Astrocyte (in vitro differentiated cells and primary cell): Measurements from ENCODE around the gene CALCB. TPM values are rescaled to one million over a fixed set of nuclear protein-coding genes. Genes with fewer than 3 reads are reported as not detected.
"Not testable (repeated sequence)": the region's sequence is repeated elsewhere in the genome, so short reads cannot be mapped to it uniquely, and the experiment has no call there.

ENCODE experiments used
- DNase-seq: peaks from one replicate; pipeline ENCODE4 v3.0.0-alpha.2; 2010; ENCODE audit warnings: low read depth
- FAIRE-seq: peaks from 2 replicates; lab custom pipeline; 2011; peaks lifted over from hg19 to GRCh38; lab: Jason Lieb, UNC
- H2AFZ ChIP-seq: 2 replicates; pipeline ENCODE4 v1.6.0; 2012; ENCODE audit warnings: low read depth, low read length, inconsistent platforms
- H3K27ac ChIP-seq: 2 replicates; pipeline ENCODE4 v1.5.1; 2011; ENCODE audit warnings: low read depth, low read length, inconsistent platforms
- H3K27me3 ChIP-seq: 2 replicates; pipeline ENCODE4 v1.6.0; 2011; ENCODE audit warnings: low read length, inconsistent platforms; ENCODE audit not compliant: insufficient read depth
- H3K36me3 ChIP-seq: 2 replicates; pipeline ENCODE4 v1.5.1; 2011; ENCODE audit warnings: low read length, inconsistent platforms; ENCODE audit not compliant: insufficient read depth
- H3K4me1 ChIP-seq: 2 replicates; pipeline ENCODE4 v1.5.1; 2011; ENCODE audit warnings: low read length, inconsistent platforms; ENCODE audit not compliant: insufficient read depth
- H3K4me2 ChIP-seq: 2 replicates; pipeline ENCODE4 v1.6.0; 2012; ENCODE audit warnings: low read length, inconsistent platforms
- H3K4me3 ChIP-seq: 2 replicates; pipeline ENCODE4 v1.5.1; 2011; ENCODE audit warnings: low read depth, mild to moderate bottlenecking, low read length, inconsistent platforms; ENCODE audit not compliant: insufficient read depth
- H3K79me2 ChIP-seq: 2 replicates; pipeline ENCODE4 v1.6.0; 2012; ENCODE audit warnings: mild to moderate bottlenecking, low read length, inconsistent platforms; ENCODE audit not compliant: insufficient read depth
- H3K9ac ChIP-seq: 2 replicates; pipeline ENCODE4 v1.6.0; 2012; ENCODE audit warnings: mild to moderate bottlenecking, low read length, inconsistent platforms
- H3K9me3 ChIP-seq: 2 replicates; pipeline ENCODE4 v1.5.1; 2012; ENCODE audit warnings: low read depth, mild to moderate bottlenecking, low read length, inconsistent platforms; ENCODE audit not compliant: insufficient read depth
- H4K20me1 ChIP-seq: 2 replicates; pipeline ENCODE4 v1.6.0; 2012; ENCODE audit warnings: low read length, inconsistent platforms; ENCODE audit not compliant: insufficient read depth
- H3K27ac Mint-ChIP-seq: one replicate; pipeline ENCODE4 v1.8.0; 2021; ENCODE audit warnings: mild to moderate bottlenecking, mixed read lengths; ENCODE audit not compliant: unreplicated experiment
- H3K27me3 Mint-ChIP-seq: one replicate; pipeline ENCODE4 v1.8.0; 2021; ENCODE audit warnings: low read depth, mixed read lengths; ENCODE audit not compliant: unreplicated experiment
- H3K36me3 Mint-ChIP-seq: one replicate; pipeline ENCODE4 v1.8.0; 2021; ENCODE audit warnings: low read depth, mixed read lengths; ENCODE audit not compliant: unreplicated experiment
- H3K4me1 Mint-ChIP-seq: one replicate; pipeline ENCODE4 v1.8.0; 2021; ENCODE audit warnings: low read depth, mixed read lengths; ENCODE audit not compliant: unreplicated experiment
- H3K4me3 Mint-ChIP-seq: one replicate; pipeline ENCODE4 v1.8.0; 2021; ENCODE audit warnings: mild to moderate bottlenecking, moderate library complexity, mixed read lengths; ENCODE audit not compliant: unreplicated experiment
- H3K9me3 Mint-ChIP-seq: one replicate; pipeline ENCODE4 v1.8.0; 2021; ENCODE audit warnings: mild to moderate bottlenecking, mixed read lengths; ENCODE audit not compliant: unreplicated experiment
- EZH2 ChIP-seq: IDR thresholded peaks from 2 replicates; pipeline ENCODE4 v1.6.1; 2012; ENCODE audit warnings: mild to moderate bottlenecking, low read length, inconsistent platforms; ENCODE audit not compliant: insufficient read depth
- total RNA-seq: library from RNA; stranded (reverse); gene quantifications from 2 replicates; pipeline ENCODE4 v1.2.1, GENCODE V29; 2021
- TF ChIP-seq, protein P1 (sequence below): IDR thresholded peaks from 2 replicates; pipeline ENCODE4 v1.5.1; 2011; ENCODE audit warnings: low read depth, mild to moderate bottlenecking, inconsistent platforms, low read length, moderate library complexity; ENCODE audit not compliant: insufficient read depth

The CALCB gene
- total RNA-seq, 1 donor from 2014 or later = 0.61 TPM

DNA sequence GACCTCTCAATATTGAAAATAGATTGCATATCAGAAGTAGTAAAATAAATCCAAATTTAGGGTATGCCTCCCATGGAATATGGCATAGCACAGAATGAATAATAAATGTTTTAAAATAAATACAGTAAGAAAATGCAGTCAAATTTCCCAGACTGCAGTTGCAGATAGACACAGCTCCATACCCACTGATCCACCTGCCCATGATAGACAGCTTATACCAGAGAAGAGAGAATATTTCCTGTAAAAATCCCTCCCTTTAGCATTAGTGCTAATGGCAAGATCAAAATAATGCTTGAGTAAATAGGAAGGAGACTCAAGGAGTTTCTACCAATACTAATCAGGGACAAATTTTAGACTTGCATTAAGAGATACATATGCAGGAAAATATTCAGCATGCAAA lies 45.0 kb upstream of the CALCB start:
- no peak overlapping the region for H3K9ac ChIP-seq

GRCh38 chr11:15031945-15032344 lies 41.4 kb upstream of the CALCB start:
- not testable (repeated sequence) for H3K4me1 ChIP-seq, H3K27me3 Mint-ChIP-seq, H3K27ac ChIP-seq, DNase-seq, FAIRE-seq, H3K79me2 ChIP-seq, H3K4me3 ChIP-seq, H4K20me1 ChIP-seq, H3K27ac Mint-ChIP-seq, H3K36me3 Mint-ChIP-seq, H3K27me3 ChIP-seq, H3K4me2 ChIP-seq, H3K4me1 Mint-ChIP-seq, H2AFZ ChIP-seq, H3K9ac ChIP-seq, H3K4me3 Mint-ChIP-seq, H3K9me3 ChIP-seq, H3K36me3 ChIP-seq, H3K9me3 Mint-ChIP-seq

More for the DNA sequence above, 45.0 kb upstream of the CALCB start:
- Histone ChIP-seq H2AFZ (no peak overlapping the region), H3K4me2 (no peak overlapping the region), H4K20me1 (no peaks in the 10 kb centered on the region), H3K36me3 (no peaks in the 10 kb centered on the region), H3K27me3 (no peaks in the 10 kb centered on the region), H3K4me3 (no peak overlapping the region), H3K4me1 (no peaks in the 10 kb centered on the region), H3K27ac (no peak overlapping the region), H3K79me2 (no peaks in the 10 kb centered on the region), H3K9me3 (no peaks in the 10 kb centered on the region)
- peaks cover 4% of the 10 kb centered on the region for H3K27me3 Mint-ChIP-seq
- FAIRE-seq (no peak), DNase-seq (no peak)
- no peaks in the 10 kb centered on the region for H3K36me3 Mint-ChIP-seq
- no peak overlapping the region for H3K4me3 Mint-ChIP-seq
- no peak for TF ChIP-seq EZH2
- TF ChIP-seq, protein P1, sequence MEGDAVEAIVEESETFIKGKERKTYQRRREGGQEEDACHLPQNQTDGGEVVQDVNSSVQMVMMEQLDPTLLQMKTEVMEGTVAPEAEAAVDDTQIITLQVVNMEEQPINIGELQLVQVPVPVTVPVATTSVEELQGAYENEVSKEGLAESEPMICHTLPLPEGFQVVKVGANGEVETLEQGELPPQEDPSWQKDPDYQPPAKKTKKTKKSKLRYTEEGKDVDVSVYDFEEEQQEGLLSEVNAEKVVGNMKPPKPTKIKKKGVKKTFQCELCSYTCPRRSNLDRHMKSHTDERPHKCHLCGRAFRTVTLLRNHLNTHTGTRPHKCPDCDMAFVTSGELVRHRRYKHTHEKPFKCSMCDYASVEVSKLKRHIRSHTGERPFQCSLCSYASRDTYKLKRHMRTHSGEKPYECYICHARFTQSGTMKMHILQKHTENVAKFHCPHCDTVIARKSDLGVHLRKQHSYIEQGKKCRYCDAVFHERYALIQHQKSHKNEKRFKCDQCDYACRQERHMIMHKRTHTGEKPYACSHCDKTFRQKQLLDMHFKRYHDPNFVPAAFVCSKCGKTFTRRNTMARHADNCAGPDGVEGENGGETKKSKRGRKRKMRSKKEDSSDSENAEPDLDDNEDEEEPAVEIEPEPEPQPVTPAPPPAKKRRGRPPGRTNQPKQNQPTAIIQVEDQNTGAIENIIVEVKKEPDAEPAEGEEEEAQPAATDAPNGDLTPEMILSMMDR = no peak
- H3K27ac Mint-ChIP-seq = no peak overlapping the region
- peaks cover 7% of the 10 kb centered on the region for H3K9me3 Mint-ChIP-seq
- no peaks in the 10 kb centered on the region for H3K4me1 Mint-ChIP-seq

DNA sequence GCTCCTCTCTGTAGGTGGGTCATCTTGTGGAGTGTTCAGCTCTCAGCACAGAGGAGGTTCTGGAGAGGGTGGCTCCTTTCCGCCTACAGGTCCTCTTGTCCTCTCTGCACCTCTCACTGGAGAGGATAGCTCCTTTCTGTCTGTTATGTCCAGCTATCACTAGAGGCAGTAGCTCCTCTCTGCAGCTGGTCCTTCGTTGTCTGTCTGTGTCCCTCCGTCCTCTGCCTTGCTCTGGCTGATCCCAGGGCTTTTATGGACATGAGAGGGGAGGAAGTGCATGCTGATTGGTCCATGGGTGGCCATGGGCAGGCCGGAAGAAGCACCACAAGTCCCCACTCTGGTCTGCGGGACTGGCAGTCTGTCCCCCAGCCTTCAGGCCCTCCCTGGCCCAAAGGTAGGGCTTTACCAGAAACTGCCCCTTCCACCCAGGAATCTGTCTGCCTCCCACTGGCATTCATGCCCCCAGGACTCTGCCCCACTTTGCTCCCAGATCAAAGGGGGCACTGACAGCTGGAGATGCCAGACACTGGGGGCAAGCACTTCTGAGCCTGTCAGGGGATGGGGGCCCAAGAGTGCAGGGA lies 38.6 kb upstream of the CALCB start:
- H3K36me3 Mint-ChIP-seq = no peaks in the 10 kb centered on the region
- Histone ChIP-seq H3K9ac (no peak overlapping the region), H3K4me1 (no peaks in the 10 kb centered on the region), H3K4me2 (no peak overlapping the region), H3K4me3 (no peak overlapping the region), H3K27ac (no peak overlapping the region), H3K9me3 (no peaks in the 10 kb centered on the region), H2AFZ (no peak overlapping the region), H3K27me3 (no peaks in the 10 kb centered on the region), H3K79me2 (no peaks in the 10 kb centered on the region), H4K20me1 (no peaks in the 10 kb centered on the region), H3K36me3 (no peaks in the 10 kb centered on the region)
- peaks cover 7% of the 10 kb centered on the region for H3K27me3 Mint-ChIP-seq
- no peaks in the 10 kb centered on the region for H3K4me1 Mint-ChIP-seq
- DNase-seq (no peak), FAIRE-seq (no peak)
- no peak for TF ChIP-seq EZH2
- TF ChIP-seq, protein P1 = no peak
- H3K4me3 Mint-ChIP-seq = no peak overlapping the region
- no peak overlapping the region for H3K27ac Mint-ChIP-seq
- peaks cover 2% of the 10 kb centered on the region for H3K9me3 Mint-ChIP-seq
